ENCODE data around the gene ZNF107. TPM values are rescaled to one million over a fixed set of nuclear protein-coding genes. Genes with fewer than 3 reads are reported as not detected.

The ZNF107 gene
- total RNA-seq, result 1 to 10 TPM; 3.9 to 4.1 TPM
- long read RNA-seq, full-length matches to known transcripts, result 1 of 2 reads
- long read RNA-seq, partial matches to known transcripts, result 1 of 2 reads
- long read RNA-seq, other reads (novel, unspliced or antisense), result 0 of 2 reads

GRCh38 chr7:64665980-64666662 is at the start of gene ZNF107:
TSS of gene ZNF107 (plus strand) at chr7:64666133. CDS start at chr7:64666283, 150 bp downstream.
- intact Hi-C loops (cut with DNase I, micrococcal nuclease), result no loop called here
- ATAC-seq (peak; percentile 100), DNase-seq (peak; percentile 88 to 96)

- ATAC-seq, result no peak
- intact Hi-C loops (cut with DNase I, micrococcal nuclease), result loop anchor here (5.0 to 10.0 kb wide), 2 partner anchors 434 to 437 kb away; no protein-coding TSS in a partner anchor
- DNase-seq, result no peak
Measured at GRCh38 chr7:64618785-64619456, 47.0 kb upstream of the ZNF107 start.

GRCh38 chr7:64619705-64620104 is 46.2 kb upstream of the ZNF107 start:
- no peak for DNase-seq
- intact Hi-C loops (cut with DNase I, micrococcal nuclease), result loop anchor here (5.0 to 10.0 kb wide), 2 partner anchors 435 to 437 kb away; no protein-coding TSS in a partner anchor
- ATAC-seq, result no peak

- ATAC-seq (no peak), DNase-seq (no peak)
- intact Hi-C loops (cut with DNase I, micrococcal nuclease), result no loop called here
Measured at GRCh38 chr7:64621656-64622055, 44.3 kb upstream of the ZNF107 start.

- ATAC-seq (no peak), DNase-seq (no peak)
- intact Hi-C loops (cut with DNase I, micrococcal nuclease), result no loop called here
Measured at GRCh38 chr7:64625114-64626082, 40.5 kb upstream of the ZNF107 start.

GRCh38 chr7:64626083-64626469 is 39.9 kb upstream of the ZNF107 start:
- DNase-seq (no peak), ATAC-seq (no peak)
- intact Hi-C loops (cut with DNase I, micrococcal nuclease), result no loop called here

- intact Hi-C loops (cut with DNase I, micrococcal nuclease), result no loop called here
- DNase-seq (no peak), ATAC-seq (no peak)
Measured at GRCh38 chr7:64626557-64626956, 39.4 kb upstream of the ZNF107 start.

GRCh38 chr7:64628192-64628591 is 37.7 kb upstream of the ZNF107 start:
- intact Hi-C loops (cut with DNase I, micrococcal nuclease), result no loop called here
- DNase-seq (no peak), ATAC-seq (no peak)

GRCh38 chr7:64628721-64629120 is 37.2 kb upstream of the ZNF107 start:
- ATAC-seq (no peak), DNase-seq (no peak)
- intact Hi-C loops (cut with DNase I, micrococcal nuclease), result no loop called here

GRCh38 chr7:64630496-64630895 is 35.4 kb upstream of the ZNF107 start:
- intact Hi-C loops (cut with DNase I, micrococcal nuclease), result no loop called here
- no peak for ATAC-seq
- no peak for DNase-seq

GRCh38 chr7:64632029-64632428 is 33.9 kb upstream of the ZNF107 start:
- ATAC-seq, result no peak

GRCh38 chr7:64633401-64633800 is 32.5 kb upstream of the ZNF107 start:
- intact Hi-C loops (cut with DNase I, micrococcal nuclease), result no loop called here
- ATAC-seq (no peak), DNase-seq (no peak)

More at GRCh38 chr7:64632029-64632428, 33.9 kb upstream of the ZNF107 start:
- no peak for DNase-seq
- intact Hi-C loops (cut with DNase I, micrococcal nuclease), result no loop called here

- no peak for DNase-seq
- intact Hi-C loops (cut with DNase I, micrococcal nuclease), result no loop called here
- ATAC-seq, result no peak
Measured at GRCh38 chr7:64634406-64635062, 31.4 kb upstream of the ZNF107 start.

GRCh38 chr7:64636386-64636785 is 29.5 kb upstream of the ZNF107 start:
- ATAC-seq, result no peak
- no peak for DNase-seq
- intact Hi-C loops (cut with DNase I, micrococcal nuclease), result no loop called here

GRCh38 chr7:64637521-64638445 is 28.1 kb upstream of the ZNF107 start:
- no peak for ATAC-seq
- intact Hi-C loops (cut with DNase I, micrococcal nuclease), result no loop called here
- no peak for DNase-seq

- intact Hi-C loops (cut with DNase I, micrococcal nuclease), result no loop called here
Measured at GRCh38 chr7:64638822-64639221, 27.1 kb upstream of the ZNF107 start.

GRCh38 chr7:64639267-64640001 is 26.5 kb upstream of the ZNF107 start:
- no peak for ATAC-seq

More at GRCh38 chr7:64638822-64639221, 27.1 kb upstream of the ZNF107 start:
- no peak for DNase-seq
- no peak for ATAC-seq

More at GRCh38 chr7:64639267-64640001, 26.5 kb upstream of the ZNF107 start:
- intact Hi-C loops (cut with DNase I, micrococcal nuclease), result no loop called here
- no peak for DNase-seq
